IMR-90 (cell line): ENCODE measurements around the gene C1QTNF3. TPM values are rescaled to one million over a fixed set of nuclear protein-coding genes. Genes with fewer than 3 reads are reported as not detected.

Experiments used
- ATAC-seq: fragments of 200-7000 bp; cut with Tn5 transposase; 2 replicates; pipeline ENCODE4 v1.9.1; 2020; ENCODE audit warnings: low read depth, mild to moderate bottlenecking, moderate library complexity
- BruUV-seq: library from RNA; stranded (reverse); fragments of 400-500 nt; replicated peaks from 2 replicates; lab custom pipeline; 2021; lab: Mats Ljungman, UMichigan
- CTCF ChIA-PET: fragments of 300-600 bp; formaldehyde crosslinking; extraction: SDS; loops from one replicate; lab custom pipeline; 2021; ENCODE audit warnings: antibody characterized with exemption; lab: Yijun Ruan, JAX
- POLR2A ChIA-PET: fragments of 300-600 bp; sonication (Branson Sonifier 250); formaldehyde crosslinking; loops from one replicate; lab custom pipeline; 2022; ENCODE audit warnings: antibody characterized with exemption; ENCODE audit not compliant: unreplicated experiment; lab: Charles Lee
- DNase-seq: peaks from one replicate; pipeline ENCODE4 v3.0.0; 2013
- H2AFZ ChIP-seq: replicated peaks from 2 replicates; pipeline ENCODE3; 2013; ENCODE audit warnings: low read length, mild to moderate bottlenecking; ENCODE audit not compliant: poor library complexity
- H2AK5ac ChIP-seq: 2 replicates; pipeline ENCODE4 v1.6.1; 2013; ENCODE audit warnings: low read depth, low read length, inconsistent platforms
- H2AK9ac ChIP-seq: replicated peaks from 2 replicates; pipeline ENCODE3; 2013; ENCODE audit warnings: mild to moderate bottlenecking, low read depth, low read length, moderate library complexity; ENCODE audit not compliant: poor library complexity
- H2BK120ac ChIP-seq: 2 replicates; pipeline ENCODE4 v1.6.1; 2013; ENCODE audit warnings: low read depth, low read length, inconsistent platforms
- H2BK15ac ChIP-seq: 3 replicates; pipeline ENCODE4 v1.6.1; 2013; ENCODE audit warnings: low read depth, low read length, inconsistent platforms
- H2BK20ac ChIP-seq: 2 replicates; pipeline ENCODE4 v1.6.1; 2013; ENCODE audit warnings: low read depth, mild to moderate bottlenecking, inconsistent platforms, low read length, moderate library complexity
- H2BK5ac ChIP-seq: 2 replicates; pipeline ENCODE4 v1.6.1; 2013; ENCODE audit warnings: mild to moderate bottlenecking, low read depth, low read length, inconsistent platforms; ENCODE audit not compliant: poor library complexity, severe bottlenecking
- H3K14ac ChIP-seq: replicated peaks from 2 replicates; pipeline ENCODE4 v1.6.1; 2013; ENCODE audit warnings: low read depth, low read length, inconsistent platforms
- H3K18ac ChIP-seq: 2 replicates; pipeline ENCODE4 v1.6.1; 2013; ENCODE audit warnings: low read depth, low read length, control low read depth
- H3K23ac ChIP-seq: 2 replicates; pipeline ENCODE4 v1.6.1; 2013; ENCODE audit warnings: low read depth, low read length, inconsistent platforms
- H3K27ac ChIP-seq: 2 replicates; pipeline ENCODE4 v1.5.1; 2013; ENCODE audit warnings: mild to moderate bottlenecking, control low read depth, low read length; ENCODE audit not compliant: insufficient read depth
- H3K27me3 ChIP-seq: 2 replicates; pipeline ENCODE4 v1.6.1; 2013; ENCODE audit warnings: low read length; ENCODE audit not compliant: control insufficient read depth, insufficient read depth
- H3K36me3 ChIP-seq: 2 replicates; pipeline ENCODE4 v1.6.1; 2013; ENCODE audit warnings: low read length, mixed read lengths; ENCODE audit not compliant: control insufficient read depth, insufficient read depth
- H3K4ac ChIP-seq: 2 replicates; pipeline ENCODE4 v1.6.1; 2013; ENCODE audit warnings: low read depth, low read length, inconsistent platforms
- H3K4me1 ChIP-seq: 2 replicates; pipeline ENCODE4 v1.6.1; 2013; ENCODE audit warnings: low read length, mixed read lengths; ENCODE audit not compliant: control insufficient read depth, insufficient read depth
- H3K4me2 ChIP-seq: 2 replicates; pipeline ENCODE4 v1.6.1; 2013; ENCODE audit warnings: low read depth, mild to moderate bottlenecking, control low read depth, low read length, moderate library complexity
- H3K4me3 ChIP-seq: 2 replicates; pipeline ENCODE4 v1.5.1; 2013; ENCODE audit warnings: low read depth, mild to moderate bottlenecking, control low read depth, low read length, moderate library complexity; ENCODE audit not compliant: insufficient read depth
- H3K56ac ChIP-seq: 2 replicates; pipeline ENCODE4 v1.6.1; 2013; ENCODE audit warnings: low read length, inconsistent platforms; ENCODE audit not compliant: insufficient read depth; ENCODE audit errors: extremely low read depth
- H3K79me1 ChIP-seq, 2 experiments: 2 replicates each; pipeline ENCODE4 v1.6.1; 2013; ENCODE audit warnings: low read length in 2 of 2, inconsistent platforms in 1 of 2, low read depth in 1 of 2
- H3K9ac ChIP-seq: 2 replicates; pipeline ENCODE4 v1.6.1; 2013; ENCODE audit warnings: low read depth, low read length, control low read depth
- H3K9me1 ChIP-seq: 2 replicates; pipeline ENCODE4 v1.6.1; 2013; ENCODE audit warnings: low read length, inconsistent platforms; ENCODE audit not compliant: insufficient read depth
- H3K9me3 ChIP-seq: 2 replicates; pipeline ENCODE4 v1.6.1; 2013; ENCODE audit warnings: low read length; ENCODE audit not compliant: control insufficient read depth, insufficient read depth
- H4K20me1 ChIP-seq: 2 replicates; pipeline ENCODE4 v1.6.1; 2013; ENCODE audit warnings: low read length, inconsistent platforms; ENCODE audit not compliant: insufficient read depth
- H4K5ac ChIP-seq: 2 replicates; pipeline ENCODE4 v1.6.1; 2013; ENCODE audit warnings: mild to moderate bottlenecking, low read depth, low read length, control low read depth
- H4K8ac ChIP-seq, 2 experiments: 2 replicates each; pipeline ENCODE4 v1.6.1; 2013; ENCODE audit warnings: low read depth in 2 of 2, low read length in 2 of 2, control low read depth in 1 of 2, inconsistent platforms in 1 of 2
- H4K91ac ChIP-seq: 2 replicates; pipeline ENCODE4 v1.6.1; 2013; ENCODE audit warnings: low read depth, low read length, inconsistent platforms; ENCODE audit not compliant: insufficient read depth
- BHLHE40 ChIP-seq: fragments of 150-350 bp; IDR thresholded peaks from 2 replicates; pipeline ENCODE4 v1.6.1; 2016; ENCODE audit warnings: mild to moderate bottlenecking, low read depth, low read length
- CEBPB ChIP-seq: IDR thresholded peaks from 2 replicates; pipeline ENCODE4 v1.6.1; 2012; ENCODE audit warnings: low read depth, low read length, improper control_type of control experiment
- CHD1 ChIP-seq: IDR thresholded peaks from 2 replicates; pipeline ENCODE4 v1.6.1; 2012; ENCODE audit warnings: low read depth, low read length, improper control_type of control experiment
- CTCF ChIP-seq: conservative IDR thresholded peaks from 2 replicates; pipeline ENCODE4 v1.5.1; 2012; ENCODE audit warnings: mild to moderate bottlenecking, low read depth, low read length, improper control_type of control experiment
- ELK1 ChIP-seq: fragments of 150-350 bp; IDR thresholded peaks from 2 replicates; pipeline ENCODE4 v1.6.1; 2016; ENCODE audit warnings: low read depth, mild to moderate bottlenecking, low read length, moderate library complexity, borderline replicate concordance
- FOS ChIP-seq: fragments of 150-350 bp; IDR thresholded peaks from 2 replicates; pipeline ENCODE4 v1.6.1; 2016; ENCODE audit warnings: low read depth, low read length
- MAFK ChIP-seq: IDR thresholded peaks from 2 replicates; pipeline ENCODE4 v1.6.1; 2012; ENCODE audit warnings: low read depth, low read length, improper control_type of control experiment
- MAZ ChIP-seq: IDR thresholded peaks from 2 replicates; pipeline ENCODE4 v1.6.1; 2012; ENCODE audit warnings: low read depth, mild to moderate bottlenecking, low read length, improper control_type of control experiment, moderate library complexity, borderline replicate concordance
- MXI1 ChIP-seq: IDR thresholded peaks from 2 replicates; pipeline ENCODE4 v1.6.1; 2012; ENCODE audit warnings: low read depth, mild to moderate bottlenecking, low read length, moderate library complexity, borderline replicate concordance
- NFE2L2 ChIP-seq: fragments of 150-350 bp; IDR thresholded peaks from 2 replicates; pipeline ENCODE4 v1.6.1; 2016; ENCODE audit warnings: low read depth, mild to moderate bottlenecking, low read length
- POLR2A ChIP-seq: IDR thresholded peaks from 2 replicates; pipeline ENCODE4 v1.6.1; 2012; ENCODE audit warnings: mild to moderate bottlenecking, low read depth, low read length
- RAD21 ChIP-seq: IDR thresholded peaks from 2 replicates; pipeline ENCODE4 v1.6.1; 2012; ENCODE audit warnings: low read length, improper control_type of control experiment
- RCOR1 ChIP-seq: IDR thresholded peaks from 2 replicates; pipeline ENCODE4 v1.6.1; 2012; ENCODE audit warnings: mild to moderate bottlenecking, low read length, improper control_type of control experiment; ENCODE audit not compliant: insufficient replicate concordance
- RFX5 ChIP-seq: IDR thresholded peaks from 2 replicates; pipeline ENCODE4 v1.8.0; 2012; ENCODE audit warnings: low read depth, mild to moderate bottlenecking, low read length, moderate library complexity
- SMC3 ChIP-seq: fragments of 150-350 bp; IDR thresholded peaks from 2 replicates; pipeline ENCODE4 v1.6.1; 2016; ENCODE audit warnings: low read depth, mild to moderate bottlenecking, antibody characterized with exemption, low read length, moderate library complexity
- USF2 ChIP-seq: fragments of 150-350 bp; IDR thresholded peaks from 2 replicates; pipeline ENCODE4 v1.6.1; 2017; ENCODE audit warnings: mild to moderate bottlenecking, antibody characterized with exemption, low read length, low read depth
- WGBS, 2 experiments: methylation state at CpG; one replicate each; pipeline versions ENCODE4 v1.1.5 to v1.1.7; 2013; ENCODE audit warnings: missing lambda C conversion rate in 2 of 2; ENCODE audit not compliant: insufficient read length in 1 of 2; ENCODE audit errors: extremely low coverage in 2 of 2; 5-methylcytosine and 5-hydroxymethylcytosine counted together
- dilution Hi-C: fragments of 300-500 bp; cut with HindIII; formaldehyde crosslinking; loops from one replicate; pipeline ENCODE4 v1.14.3; 2018; ENCODE audit warnings: low sequenced_read_pairs; ENCODE audit not compliant: unreplicated experiment
- in situ Hi-C: fragments of 300-500 bp; cut with MboI; formaldehyde crosslinking; loops from 3 replicates; pipeline ENCODE4 v1.14.3; 2019; ENCODE audit warnings: low sequenced_read_pairs, inconsistent platforms, mixed read lengths
- intact Hi-C: fragments of 100-400 bp; cut with micrococcal nuclease; formaldehyde crosslinking; loops from 2 replicates; pipeline ENCODE4 v1.10.0; 2022
- polyA plus RNA-seq, 3 experiments: library from polyadenylated mRNA; depleted of rRNA; stranded (reverse); fragments of >200 nt; gene quantifications; 2 replicates each; pipeline ENCODE4 v1.2.3, GENCODE V29; 2012; ENCODE audit warnings: low replicate concordance in 1 of 3
- total RNA-seq: library from RNA; depleted of rRNA; stranded (reverse); fragments of >200 nt; gene quantifications from 2 replicates; pipeline ENCODE4 v1.2.3, GENCODE V29; 2012

C1QTNF3 gene
- total and polyA plus RNA-seq, 2 of the 4 experiments (the other 2 are of a cell fraction): 1.0 to 1.4 TPM

GRCh38 chr5:34005681-34006080 lies 37.3 kb downstream of the C1QTNF3 start:
- peaks cover 8% of the 10 kb centered on the region; the same call in 1 of the 2 replicates for H3K9me1 ChIP-seq
- H2AK9ac ChIP-seq: no peak overlapping the region
- H4K8ac ChIP-seq: no peak overlapping the region
- TF ChIP-seq RCOR1 (no peak), FOS (no peak), RAD21 (no peak), CHD1 (no peak), MAFK (no peak), BHLHE40 (no peak), POLR2A (no peak), MXI1 (no peak), USF2 (no peak), ELK1 (no peak), CEBPB (no peak), NFE2L2 (no peak), CTCF (no peak), SMC3 (no peak), RFX5 (no peak), MAZ (no peak)
- CTCF ChIA-PET: interaction anchor here (1.5 kb wide), 1 partner anchor 9 kb away, joined by 7 read pairs; no protein-coding TSS in a partner anchor
- no peak overlapping the region for H2BK15ac ChIP-seq
- intact Hi-C loops: no loop called here
- POLR2A ChIA-PET: interaction anchor here (0.5 kb wide), 1 partner anchor 30 kb away, joined by 3 read pairs; no protein-coding TSS in a partner anchor
- ATAC-seq: no peak
- no peak overlapping the region for H4K91ac ChIP-seq
- H4K5ac ChIP-seq: no peak overlapping the region
- H3K14ac ChIP-seq: no peak overlapping the region
- no TSS peak for BruUV-seq
- H3K36me3 ChIP-seq: peaks cover 4% of the 10 kb centered on the region; the same call in 1 of the 2 replicates
- H3K4me1 ChIP-seq: peaks cover 12% of the 10 kb centered on the region
- no CpG with 5 or more reads among the region's 4 CpGs for WGBS, 2 experiments
- H3K4ac ChIP-seq: no peak overlapping the region
- no peak overlapping the region for H2BK5ac ChIP-seq
- no peak overlapping the region for H3K27ac ChIP-seq
- no peak overlapping the region for H3K4me3 ChIP-seq
- H2BK20ac ChIP-seq: no peak overlapping the region
- DNase-seq: no peak
- no peak overlapping the region for H3K56ac ChIP-seq
- H2AK5ac ChIP-seq: no peak overlapping the region
- in situ Hi-C loops: no loop called here
- no peak overlapping the region for H3K18ac ChIP-seq
- H3K23ac ChIP-seq: no peak overlapping the region
- no peak overlapping the region for H3K4me2 ChIP-seq
- H2BK120ac ChIP-seq: no peak overlapping the region
- H2AFZ ChIP-seq: no peak overlapping the region
- H3K27me3 ChIP-seq: no peaks in the 10 kb centered on the region
- H4K20me1 ChIP-seq: no peaks in the 10 kb centered on the region
- dilution Hi-C loops: no loop called here
- peaks cover 15 to 22% of the 10 kb centered on the region in 2 experiments; a peak in 3 of 4 replicates for H3K79me1 ChIP-seq
- H3K9me3 ChIP-seq: no peaks in the 10 kb centered on the region
- no peak overlapping the region for H3K9ac ChIP-seq
